Smooth muscle cell (in vitro differentiated cells): Measurements from ENCODE around the gene ANKRD60. TPM values are rescaled to one million over a fixed set of nuclear protein-coding genes. Genes with fewer than 3 reads are reported as not detected.

Experiments
- DNase-seq: peaks from one replicate; lab custom pipeline; 2025; ENCODE audit not compliant: unreplicated experiment; lab: John Stamatoyannopoulos, UW
- H2AFZ ChIP-seq: fragments of 200-600 bp; sonication (generic); 2 replicates; pipeline ENCODE4 v1.6.0; 2016; ENCODE audit warnings: antibody characterized with exemption, low read depth, mild to moderate bottlenecking
- H3F3A ChIP-seq: fragments of 200-600 bp; sonication (generic); 2 replicates; pipeline ENCODE4 v1.6.0; 2017; ENCODE audit warnings: antibody characterized with exemption, low read depth
- H3K27ac ChIP-seq: fragments of 200-600 bp; sonication (generic); 2 replicates; pipeline ENCODE4 v1.5.1; 2016; ENCODE audit warnings: low read depth, mild to moderate bottlenecking
- H3K27me3 ChIP-seq: fragments of 200-600 bp; sonication (generic); 2 replicates; pipeline ENCODE4 v1.6.1; 2016; ENCODE audit warnings: low read depth, mild to moderate bottlenecking
- H3K36me3 ChIP-seq: fragments of 200-600 bp; sonication (generic); 2 replicates; pipeline ENCODE4 v1.5.1; 2016; ENCODE audit warnings: low read depth
- H3K4me1 ChIP-seq: fragments of 200-600 bp; sonication (generic); 2 replicates; pipeline ENCODE4 v1.5.1; 2016; ENCODE audit warnings: low read depth
- H3K4me2 ChIP-seq: fragments of 200-600 bp; sonication (generic); 2 replicates; pipeline ENCODE4 v1.6.0; 2016; ENCODE audit warnings: mild to moderate bottlenecking
- H3K4me3 ChIP-seq: fragments of 200-600 bp; sonication (generic); 2 replicates; pipeline ENCODE4 v1.5.1; 2016; ENCODE audit warnings: mild to moderate bottlenecking
- H3K79me2 ChIP-seq: fragments of 200-600 bp; sonication (generic); 2 replicates; pipeline ENCODE4 v1.6.0; 2016; ENCODE audit warnings: low read depth, mild to moderate bottlenecking
- H3K9ac ChIP-seq: fragments of 200-600 bp; sonication (generic); 2 replicates; pipeline ENCODE4 v1.6.0; 2016; ENCODE audit warnings: low read depth
- H3K9me3 ChIP-seq: fragments of 200-600 bp; sonication (generic); replicated peaks from 2 replicates; pipeline ENCODE4 v1.5.1; 2016; ENCODE audit warnings: low read depth
- H4K20me1 ChIP-seq: fragments of 200-600 bp; sonication (generic); 2 replicates; pipeline ENCODE4 v1.6.0; 2016; ENCODE audit warnings: low read depth
- CTCF ChIP-seq: fragments of 200-600 bp; sonication (generic); IDR thresholded peaks from 2 replicates; pipeline ENCODE4 v1.5.1; 2017; ENCODE audit warnings: borderline replicate concordance, mild to moderate bottlenecking, antibody characterized with exemption; ENCODE audit not compliant: insufficient read depth, poor library complexity, severe bottlenecking
- WGBS: methylation state at CpG from one replicate; pipeline ENCODE4 v1.1.7; 2016; ENCODE audit warnings: low lambda C conversion rate; 5-methylcytosine and 5-hydroxymethylcytosine counted together
- polyA plus RNA-seq: library from polyadenylated mRNA; unstranded; fragments of >200 nt; fragmentation: Nextera tagmentation; extraction: Ambion mirVana; gene quantifications from 2 replicates; pipeline ENCODE4 v1.2.1, GENCODE V29; 2016
- total RNA-seq: library from RNA; depleted of rRNA; stranded (reverse); fragments of >200 nt; gene quantifications from 2 replicates; pipeline ENCODE4 v1.2.3, GENCODE V29; 2014

ANKRD60 gene
- total and polyA plus RNA-seq, 2 experiments from 2014 or later, result not detected

DNA sequence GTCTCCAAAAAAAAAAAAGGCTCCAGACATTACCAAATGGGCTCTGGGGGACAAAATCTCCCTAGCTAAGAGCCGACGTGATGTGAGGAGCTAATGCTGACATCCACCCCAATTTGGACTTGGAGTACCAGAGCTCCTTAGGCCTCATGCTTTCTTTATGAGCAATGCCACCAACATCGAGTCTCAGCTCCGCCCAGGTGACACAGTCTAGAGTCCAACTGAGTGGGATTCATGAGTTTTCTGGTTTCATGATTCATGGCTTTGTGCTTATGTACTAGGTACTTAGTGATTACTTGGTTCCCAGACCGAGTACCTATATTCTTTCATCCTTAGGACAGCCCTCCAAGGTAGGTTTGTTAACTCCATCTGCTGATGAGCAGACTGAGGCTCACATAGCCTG is 4.4 kb downstream of the ANKRD60 start:
- Histone ChIP-seq H3F3A (no peaks in the 10 kb centered on the region), H3K9ac (no peak overlapping the region), H3K79me2 (no peaks in the 10 kb centered on the region), H2AFZ (no peak overlapping the region), H3K4me1 (peaks cover 3% of the 10 kb centered on the region), H3K27ac (no peak overlapping the region), H3K4me2 (no peak overlapping the region), H3K36me3 (no peaks in the 10 kb centered on the region), H3K27me3 (peaks cover 22% of the 10 kb centered on the region), H3K9me3 (no peaks in the 10 kb centered on the region), H4K20me1 (no peaks in the 10 kb centered on the region), H3K4me3 (no peak overlapping the region)
- 70% methylated on average over 5 of the region's 5 CpGs for WGBS
- no peak for TF ChIP-seq CTCF
- DNase-seq, result no peak

GRCh38 chr20:58223358-58223941 is 5.0 kb downstream of the ANKRD60 start:
- Histone ChIP-seq H3K36me3 (no peaks in the 10 kb centered on the region), H3K9ac (no peak overlapping the region), H3K4me1 (no peaks in the 10 kb centered on the region), H3K27me3 (peaks cover 20% of the 10 kb centered on the region), H3K79me2 (no peaks in the 10 kb centered on the region), H3F3A (no peaks in the 10 kb centered on the region), H3K4me3 (no peak overlapping the region), H2AFZ (no peak overlapping the region), H3K27ac (no peak overlapping the region), H3K4me2 (no peak overlapping the region), H4K20me1 (no peaks in the 10 kb centered on the region), H3K9me3 (no peaks in the 10 kb centered on the region)
- TF ChIP-seq CTCF, result no peak
- WGBS, result 82% methylated on average over 8 of the region's 8 CpGs
- no peak for DNase-seq

DNA sequence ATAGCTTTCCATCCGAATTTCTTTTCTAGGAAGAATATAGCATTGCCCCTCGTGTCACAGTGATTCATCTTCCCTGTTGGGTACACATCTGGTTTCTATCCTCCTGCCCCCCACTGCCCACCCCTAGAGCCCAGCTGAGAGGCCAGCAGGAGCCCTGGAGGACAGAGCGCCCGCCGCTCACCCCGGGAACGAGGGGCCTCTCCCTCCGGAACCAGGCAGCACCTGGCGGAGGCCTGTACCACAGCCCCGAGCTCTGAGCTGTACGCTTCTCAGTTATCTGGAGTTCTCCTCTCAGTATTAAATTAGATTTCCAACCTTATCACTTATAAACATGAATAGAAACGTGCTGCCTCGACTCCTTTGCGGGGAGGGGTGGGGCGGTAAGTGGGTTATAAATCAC is 6.0 kb downstream of the ANKRD60 start:
- Histone ChIP-seq H3K4me3 (no peak overlapping the region), H4K20me1 (no peaks in the 10 kb centered on the region), H3K36me3 (no peaks in the 10 kb centered on the region), H3F3A (no peaks in the 10 kb centered on the region), H3K4me2 (no peak overlapping the region), H3K9me3 (no peaks in the 10 kb centered on the region), H3K9ac (no peak overlapping the region), H2AFZ (no peak overlapping the region), H3K27me3 (peaks cover 11% of the 10 kb centered on the region), H3K79me2 (no peaks in the 10 kb centered on the region), H3K4me1 (no peaks in the 10 kb centered on the region), H3K27ac (no peak overlapping the region)
- DNase-seq, result no peak
- WGBS, result 95% methylated on average over 15 of the region's 15 CpGs
- no peak for TF ChIP-seq CTCF

DNA sequence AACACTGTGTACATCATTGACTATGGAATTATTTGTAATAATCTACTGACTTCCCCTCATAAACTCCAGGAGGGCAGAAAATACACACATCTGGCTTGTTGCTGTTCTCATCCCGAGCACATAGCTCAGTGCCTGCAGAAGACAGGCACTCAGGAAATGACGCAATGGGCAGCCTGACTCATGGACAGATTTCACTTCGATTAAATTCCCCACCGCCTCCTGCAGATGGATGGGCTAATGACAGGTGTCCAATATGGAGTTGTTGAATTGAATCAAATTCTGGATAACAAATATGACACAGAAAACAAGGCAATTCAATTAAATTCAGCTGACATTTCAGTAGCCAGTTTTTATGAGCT is 9.1 kb downstream of the ANKRD60 start:
- Histone ChIP-seq H2AFZ (no peak overlapping the region), H3K9ac (no peak overlapping the region), H3K36me3 (no peaks in the 10 kb centered on the region), H3K27me3 (peaks cover 6% of the 10 kb centered on the region), H3K9me3 (no peaks in the 10 kb centered on the region), H3K4me3 (no peak overlapping the region), H3K27ac (no peak overlapping the region), H3K79me2 (no peaks in the 10 kb centered on the region), H4K20me1 (no peaks in the 10 kb centered on the region), H3F3A (no peaks in the 10 kb centered on the region), H3K4me1 (no peaks in the 10 kb centered on the region), H3K4me2 (no peak overlapping the region)
- TF ChIP-seq CTCF, result no peak
- 89% methylated on average over 4 of the region's 4 CpGs for WGBS
- DNase-seq, result no peak
